Kidney epithelial cell (primary cell): Measurements from ENCODE around the gene KDM6B. TPM values are rescaled to one million over a fixed set of nuclear protein-coding genes. Genes with fewer than 3 reads are reported as not detected.

Experiments used
- DNase-seq: peaks from one replicate; pipeline ENCODE4 v3.0.0-alpha.2; 2010; ENCODE audit warnings: low read depth
- H3K27me3 ChIP-seq: 2 replicates; pipeline ENCODE4 v1.6.0; 2011; ENCODE audit warnings: low read length; ENCODE audit not compliant: control insufficient read depth, insufficient read depth
- H3K36me3 ChIP-seq: 2 replicates; pipeline ENCODE4 v1.5.1; 2011; ENCODE audit warnings: low read length; ENCODE audit not compliant: control insufficient read depth, insufficient read depth
- H3K4me3 ChIP-seq: 2 replicates; pipeline ENCODE4 v1.5.1; 2011; ENCODE audit warnings: low read depth, mild to moderate bottlenecking, control low read depth, low read length
- CTCF ChIP-seq: IDR thresholded peaks from 2 replicates; pipeline ENCODE4 v1.5.1; 2011; ENCODE audit warnings: mild to moderate bottlenecking, moderate library complexity, low read length, control low read depth, inconsistent platforms; ENCODE audit not compliant: insufficient read depth, poor library complexity, severe bottlenecking
- total RNA-seq: library from RNA; depleted of rRNA; stranded (reverse); fragments of >200 nt; gene quantifications from 2 replicates; pipeline ENCODE4 v1.2.3, GENCODE V29; 2015

The KDM6B gene
- total RNA-seq, 1 donor from 2014 or later, result 15.6 TPM

- Histone ChIP-seq H3K36me3 (peaks cover 8% of the 10 kb centered on the region), H3K4me3 (no peak overlapping the region), H3K27me3 (no peaks in the 10 kb centered on the region)
- TF ChIP-seq CTCF, result no peak
- DNase-seq, result no peak
Observed at GRCh38 chr17:7852262-7852670, 18.2 kb downstream of the KDM6B start.

- H3K4me3 ChIP-seq, result no peak overlapping the region
- peaks cover 8% of the 10 kb centered on the region for H3K36me3 ChIP-seq
- no peak for DNase-seq
- H3K27me3 ChIP-seq, result no peaks in the 10 kb centered on the region
- no peak for TF ChIP-seq CTCF
Observed at GRCh38 chr17:7852919-7853690, 19.1 kb downstream of the KDM6B start.

GRCh38 chr17:7853691-7854038, 19.6 kb downstream of the KDM6B start:
- TF ChIP-seq CTCF, result no peak

GRCh38 chr17:7854078-7854777, 20.2 kb downstream of the KDM6B start:
- peaks cover 8% of the 10 kb centered on the region for H3K36me3 ChIP-seq
- no peak for DNase-seq
- TF ChIP-seq CTCF, result no peak
- H3K4me3 ChIP-seq, result no peak overlapping the region
- no peaks in the 10 kb centered on the region for H3K27me3 ChIP-seq

More at GRCh38 chr17:7853691-7854038, 19.6 kb downstream of the KDM6B start:
- Histone ChIP-seq H3K4me3 (no peak overlapping the region), H3K27me3 (no peaks in the 10 kb centered on the region), H3K36me3 (peaks cover 8% of the 10 kb centered on the region)
- no peak for DNase-seq

- no peak for TF ChIP-seq CTCF
Observed at GRCh38 chr17:7854851-7855659, 21.0 kb downstream of the KDM6B start, which contains the start of gene TMEM88. Gene TMEM88 (plus strand): TSS chr17:7855066. CDS start chr17:7855075, 9 bp downstream.

More at GRCh38 chr17:7854851-7855659, 21.0 kb downstream of the KDM6B start, which contains the start of gene TMEM88:
- Histone ChIP-seq H3K4me3 (no peak within 1 kb of the TSS), H3K27me3 (no peaks in the 10 kb centered on the region), H3K36me3 (peaks cover 4% of the 10 kb centered on the region)
- DNase-seq, result no peak
